Activated CD4-positive, CD25-positive, alpha-beta regulatory T cell treated with anti-CD3 and anti-CD28 coated beads, Interleukin-2, amount 50 U/mL, for 72 hours (primary cell): Measurements from ENCODE around the gene SAMD4A.

Source experiments
- DNase-seq: peaks from one replicate; pipeline ENCODE4 v3.0.0; 2021

The SAMD4A gene

DNA sequence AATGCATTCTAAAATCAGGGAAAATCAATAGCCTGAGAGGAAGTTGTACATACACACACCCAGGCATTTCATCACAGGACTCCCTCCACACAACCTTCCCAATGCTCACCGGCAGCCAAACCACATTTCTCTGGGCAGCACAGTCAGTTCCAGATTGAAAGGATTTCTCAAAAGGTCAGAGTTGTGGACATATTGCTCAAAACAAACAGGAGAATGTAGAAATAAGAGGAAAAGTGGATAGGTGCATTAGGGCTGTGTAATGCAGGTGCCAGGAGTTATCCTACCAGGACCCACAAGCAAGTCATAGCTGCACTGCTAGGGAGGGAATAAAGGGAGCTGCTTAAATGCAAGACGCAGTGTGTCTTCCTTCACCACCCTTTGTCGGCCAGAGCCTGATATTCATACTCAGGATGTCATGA, 272.8 kb downstream of the SAMD4A start:
- no peak for DNase-seq

DNA sequence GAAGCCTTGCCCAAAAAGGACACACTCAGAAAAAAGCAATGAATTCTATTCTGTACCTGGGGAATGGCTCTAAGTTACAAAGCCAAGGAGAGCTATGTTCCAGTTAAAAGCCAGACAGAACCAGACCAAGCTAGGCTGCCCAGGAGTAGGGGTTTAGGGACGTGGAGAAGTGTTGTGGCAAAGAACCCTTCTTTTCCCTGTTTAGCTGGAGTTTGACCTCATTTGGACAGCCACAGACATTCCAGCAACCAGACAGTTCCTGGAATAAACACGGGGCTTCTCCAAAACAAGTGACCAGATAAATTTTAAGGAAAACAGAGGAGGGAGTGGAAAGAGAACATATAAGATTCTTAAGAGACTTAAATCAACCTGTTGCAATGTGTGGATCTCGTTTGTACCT, 273.4 kb downstream of the SAMD4A start:
- no peak for DNase-seq

DNA sequence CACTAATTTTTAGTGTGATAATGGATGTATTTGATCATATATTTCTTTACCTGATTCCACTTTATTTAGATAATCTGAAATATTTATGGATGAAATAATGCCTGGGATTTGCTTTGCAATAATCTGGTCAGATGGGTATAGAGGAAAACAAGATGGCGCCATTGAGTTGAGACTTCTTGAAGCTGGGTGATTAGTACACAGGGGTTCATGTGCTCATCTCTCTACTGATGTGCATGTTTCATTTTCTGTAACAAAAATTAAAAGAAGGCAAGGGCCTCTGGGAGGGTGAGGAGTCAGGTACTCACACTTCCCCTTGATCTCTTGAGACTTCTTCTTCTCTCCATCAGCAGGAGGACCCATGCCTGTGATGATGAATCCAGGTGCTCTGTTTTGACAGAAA, 273.9 kb downstream of the SAMD4A start:
- DNase-seq, result no peak
